A549 (cell line): ENCODE data around the gene BCL2L11. TPM values are rescaled to one million over a fixed set of nuclear protein-coding genes. Genes with fewer than 3 reads are reported as not detected.

ENCODE experiments used
- ATAC-seq, 2 experiments: fragments of 200-7000 bp in 1 of 2; fragments of >200 bp in 1 of 2; cut with Nextera tagmentation in 1 of 2; cut with Tn5 transposase in 1 of 2; 3 replicates each; pipeline versions ENCODE4 v1.8.0 to v1.9.1; 2018 to 2020; ENCODE audit warnings: mild to moderate bottlenecking in 1 of 2, moderate library complexity in 1 of 2
- CTCF ChIA-PET: fragments of 300-600 bp; sonication (Branson Sonifier 250); formaldehyde crosslinking; extraction: SDS; loops from one replicate; lab custom pipeline; 2021; ENCODE audit warnings: antibody characterized with exemption, inconsistent platforms; lab: Yijun Ruan, JAX
- POLR2A ChIA-PET: fragments of 350-600 bp; formaldehyde crosslinking; extraction: SDS; loops from one replicate; lab custom pipeline; 2021; ENCODE audit warnings: antibody characterized with exemption, inconsistent platforms; lab: Yijun Ruan, JAX
- DNase-seq, 2 experiments: peaks; one replicate each; pipeline versions ENCODE4 v3.0.0 to v3.0.0-alpha.2; 2011 to 2016; ENCODE audit warnings: low read depth in 1 of 2, low spot score in 1 of 2
- FAIRE-seq: peaks from 2 replicates; lab custom pipeline; 2011; peaks lifted over from hg19 to GRCh38; lab: Jason Lieb, UNC
- H3K27ac ChIP-seq, 2 experiments: fragments of >200 bp; sonication (Bioruptor Twin); formaldehyde crosslinking; 3 replicates each; pipeline ENCODE4 v1.5.1; 2016 to 2017
- H3K4me1 ChIP-seq: fragments of >200 bp; sonication (Bioruptor Twin); formaldehyde crosslinking; 3 replicates; pipeline ENCODE4 v1.6.1; 2016
- H3K4me2 ChIP-seq: fragments of >200 bp; sonication (Bioruptor Twin); formaldehyde crosslinking; 3 replicates; pipeline ENCODE4 v1.6.1; 2016
- H3K4me3 ChIP-seq: fragments of >200 bp; sonication (Bioruptor Twin); formaldehyde crosslinking; 3 replicates; pipeline ENCODE4 v1.5.1; 2016
- H3K9me3 ChIP-seq: fragments of >200 bp; sonication (Bioruptor Twin); formaldehyde crosslinking; 3 replicates; pipeline ENCODE4 v1.6.1; 2016
- BHLHE40 ChIP-seq: IDR thresholded peaks from 2 replicates; pipeline ENCODE4 v1.6.1; 2012; ENCODE audit warnings: low read depth, low read length, inconsistent platforms
- CBX2 ChIP-seq: fragments of 200-600 bp; sonication (generic); IDR thresholded peaks from 2 replicates; pipeline ENCODE4 v1.6.1; 2016; ENCODE audit warnings: low read depth, mild to moderate bottlenecking, borderline replicate concordance
- CHD2 ChIP-seq: fragments of 150-350 bp; IDR thresholded peaks from 2 replicates; pipeline ENCODE4 v1.6.1; 2014; ENCODE audit warnings: low read length; ENCODE audit not compliant: partially characterized antibody
- EHF ChIP-seq: fragments of 250-450 bp; sonication (Bioruptor Pico); IDR thresholded peaks from 2 replicates; pipeline ENCODE4 v1.5.0; 2020; ENCODE audit warnings: mild to moderate bottlenecking
- ESRRA ChIP-seq: fragments of 150-350 bp; IDR thresholded peaks from 2 replicates; pipeline ENCODE4 v1.6.1; 2014; ENCODE audit warnings: mild to moderate bottlenecking, low read length, borderline replicate concordance
- FOSB ChIP-seq: fragments of 250-450 bp; sonication (Bioruptor Pico); IDR thresholded peaks from 2 replicates; pipeline ENCODE4 v1.5.0; 2020; ENCODE audit warnings: mild to moderate bottlenecking, moderate library complexity
- FOSL2 ChIP-seq, 2 experiments: fragments of 450-650 bp in 1 of 2; fragments of >200 bp in 1 of 2; sonication (Bioruptor Twin) in 1 of 2; formaldehyde crosslinking; IDR thresholded peaks; 2 replicates each; pipeline versions ENCODE4 v1.5.0 to v1.6.1; 2016 to 2020; ENCODE audit warnings: mild to moderate bottlenecking in 1 of 2, moderate library complexity in 1 of 2
- GATA3 ChIP-seq: IDR thresholded peaks from 2 replicates; pipeline ENCODE4 v1.6.1; 2012; ENCODE audit warnings: borderline replicate concordance
- HDAC2 ChIP-seq: fragments of 200-600 bp; sonication (generic); IDR thresholded peaks from 2 replicates; pipeline ENCODE4 v1.6.1; 2016
- HOXA7 ChIP-seq: fragments of 250-450 bp; sonication (Bioruptor Pico); IDR thresholded peaks from 2 replicates; pipeline ENCODE4 v1.5.0; 2020; ENCODE audit warnings: mild to moderate bottlenecking, moderate library complexity
- JUN ChIP-seq, 2 experiments: fragments of >200 bp; sonication (Bioruptor Twin); formaldehyde crosslinking; IDR thresholded peaks; 2 replicates in 1 of 2; 3 replicates in 1 of 2; pipeline ENCODE4 v1.6.1; 2016 to 2017
- JUNB ChIP-seq: fragments of >200 bp; sonication (Bioruptor Twin); formaldehyde crosslinking; IDR thresholded peaks from 2 replicates; pipeline ENCODE4 v1.6.1; 2016
- KDM5A ChIP-seq: fragments of 200-600 bp; sonication (generic); IDR thresholded peaks from 2 replicates; pipeline ENCODE4 v1.6.1; 2016; ENCODE audit warnings: antibody characterized with exemption, mild to moderate bottlenecking
- MAFK ChIP-seq: fragments of 450-650 bp; IDR thresholded peaks from 2 replicates; pipeline ENCODE4 v1.6.1; 2014; ENCODE audit not compliant: partially characterized antibody
- NFE2L2 ChIP-seq: fragments of 150-350 bp; conservative IDR thresholded peaks from 2 replicates; pipeline ENCODE4 v1.6.1; 2014; ENCODE audit warnings: low read length
- NPAS2 ChIP-seq: fragments of 250-450 bp; sonication (Bioruptor Pico); IDR thresholded peaks from 2 replicates; pipeline ENCODE4 v1.8.0; 2022; ENCODE audit warnings: mild to moderate bottlenecking, moderate library complexity, borderline replicate concordance
- NR3C1 ChIP-seq: fragments of >200 bp; sonication (Bioruptor Twin); formaldehyde crosslinking; IDR thresholded peaks from 3 replicates; pipeline ENCODE4 v1.6.1; 2017
- POLR2A ChIP-seq: IDR thresholded peaks from 2 replicates; pipeline ENCODE4 v1.6.1; 2012; ENCODE audit warnings: mild to moderate bottlenecking, low read length
- POLR2AphosphoS2 ChIP-seq: conservative IDR thresholded peaks from 2 replicates; pipeline ENCODE4 v1.6.1; 2012; ENCODE audit warnings: low read length, improper control_type of control experiment, inconsistent platforms
- RAD21 ChIP-seq, 2 experiments: fragments of >200 bp in 1 of 2; sonication (Bioruptor Twin) in 1 of 2; formaldehyde crosslinking in 1 of 2; IDR thresholded peaks in 1 of 2; conservative IDR thresholded peaks in 1 of 2; 2 replicates in 1 of 2; 3 replicates in 1 of 2; pipeline ENCODE4 v1.6.1; 2012 to 2018; ENCODE audit warnings: inconsistent platforms in 1 of 2
- RCOR1 ChIP-seq: fragments of 150-350 bp; IDR thresholded peaks from 2 replicates; pipeline ENCODE4 v1.6.1; 2014; ENCODE audit warnings: antibody characterized with exemption, low read length, low read depth
- SMC3 ChIP-seq: fragments of >200 bp; sonication (Bioruptor Twin); formaldehyde crosslinking; IDR thresholded peaks from 3 replicates; pipeline ENCODE4 v1.6.1; 2018; ENCODE audit warnings: inconsistent platforms
- TFCP2L1 ChIP-seq: fragments of 250-450 bp; sonication (Bioruptor Pico); IDR thresholded peaks from 2 replicates; pipeline ENCODE4 v1.5.0; 2021; ENCODE audit warnings: mild to moderate bottlenecking
- ZSCAN20 ChIP-seq: fragments of 250-450 bp; sonication (Bioruptor Pico); IDR thresholded peaks from 2 replicates; pipeline ENCODE4 v1.8.0; 2022; ENCODE audit warnings: mild to moderate bottlenecking, moderate library complexity
- WGBS: methylation state at CpG from one replicate; pipeline ENCODE4 v1.1.6; 2017; ENCODE audit errors: missing lambda C conversion rate; 5-methylcytosine and 5-hydroxymethylcytosine counted together
- polyA plus RNA-seq, 4 experiments: library from polyadenylated mRNA; depleted of rRNA in 3 of 4; stranded (reverse); fragments of >200 nt; fragmentation: RNase III in 1 of 4; extraction: RNeasy Plus Mini Kit Qiagen cat#74134 plus additional on column Dnase treatment in 1 of 4; gene quantifications; 2 replicates in 3 of 4; 3 replicates in 1 of 4; pipeline ENCODE4 v1.2.3, GENCODE V29; 2011 to 2017
- TF ChIP-seq, protein P1 (sequence below): IDR thresholded peaks from 2 replicates; pipeline ENCODE4 v1.6.1; 2012

BCL2L11 gene
- polyA plus RNA-seq, 2 of the 4 experiments (the other 2 are of a cell fraction), result 7.4 to 14.5 TPM

GRCh38 chr2:111194835-111195621 is 74.3 kb downstream of the BCL2L11 start:
- ChIA-PET CTCF (interaction anchor here (1.1 kb wide), 1 partner anchor 10 kb away, joined by 4 read pairs; no protein-coding TSS in a partner anchor), POLR2A (no interaction called here)
- Histone ChIP-seq H3K4me3 (no peak overlapping the region), H3K4me2 (no peak overlapping the region), H3K27ac (0 out of 6 replicates have a peak overlapping the region, but pooled peaks of 1 of the 2 experiments have one; percentile 16), H3K4me1 (0 out of 3 replicates have a peak, but pooled peaks cover 3% of the 10 kb centered on the region)
- ATAC-seq (peak; percentile 46 to 70; a peak in 4 of 6 replicates), DNase-seq (peak in 1 of 2 experiments; percentile 23), FAIRE-seq (no peak)
- WGBS, result 73% methylated on average over 8 of the region's 8 CpGs
- no peak for TF ChIP-seq ESRRA
- TF ChIP-seq, all 56 proteins: peak for 0
- no peaks in the 10 kb centered on the region for H3K9me3 ChIP-seq

GRCh38 chr2:111196435-111196834 is 75.7 kb downstream of the BCL2L11 start:
- Histone ChIP-seq H3K4me2 (no peak overlapping the region), H3K27ac (no peak overlapping the region), H3K4me1 (0 out of 3 replicates have a peak, but pooled peaks cover 3% of the 10 kb centered on the region)
- FAIRE-seq (no peak), ATAC-seq (no peak)
- 86% methylated on average over 7 of the region's 7 CpGs for WGBS
- CTCF ChIA-PET, result no interaction called here
- POLR2A ChIA-PET, result no interaction called here
- no peak for TF ChIP-seq NPAS2
- no peak for TF ChIP-seq SMC3
- no peak for TF ChIP-seq EHF (CRISPR knock-in tag)
- TF ChIP-seq CBX2, result no peak
- no peak for TF ChIP-seq HOXA7 (CRISPR knock-in tag)
- no peak for TF ChIP-seq POLR2AphosphoS2
- TF ChIP-seq, all 56 proteins: peak for 0
- Histone ChIP-seq H3K4me3 (no peak overlapping the region), H3K9me3 (no peaks in the 10 kb centered on the region)
- DNase-seq, result no peak

GRCh38 chr2:111198701-111199100 is 78.0 kb downstream of the BCL2L11 start:
- WGBS, result 84% methylated on average over 9 of the region's 9 CpGs
- FAIRE-seq, result no peak
- Histone ChIP-seq H3K4me2 (no peak overlapping the region), H3K9me3 (no peaks in the 10 kb centered on the region), H3K4me3 (no peak overlapping the region), H3K27ac (no peak overlapping the region), H3K4me1 (0 out of 3 replicates have a peak, but pooled peaks cover 3% of the 10 kb centered on the region)
- TF ChIP-seq FOSL2 (IDR thresholded peaks at IDR 0.05), result no peak
- no peak for TF ChIP-seq FOSL2 (CRISPR knock-in tag; IDR thresholded peaks at IDR 0.05)
- TF ChIP-seq GATA3, result no peak
- no peak for TF ChIP-seq MAFK
- TF ChIP-seq NFE2L2, result no peak
- TF ChIP-seq JUNB, result no peak
- no peak for TF ChIP-seq JUN (IDR thresholded peaks at IDR 0.05)
- no peak for TF ChIP-seq RAD21 (conservative IDR thresholded peaks at IDR 0.05 in 1 of 2, IDR thresholded peaks at IDR 0.05 in 1 of 2)
- TF ChIP-seq FOSB (CRISPR knock-in tag), result no peak
- no peak for TF ChIP-seq CHD2
- no peak for TF ChIP-seq RCOR1
- TF ChIP-seq POLR2A, result no peak
- no peak for TF ChIP-seq EHF (CRISPR knock-in tag)
- TF ChIP-seq HDAC2, result no peak
- TF ChIP-seq NR3C1, result no peak
- TF ChIP-seq KDM5A, result no peak
- TF ChIP-seq ZSCAN20 (CRISPR knock-in tag), result no peak
- no peak for TF ChIP-seq BHLHE40
- ChIA-PET POLR2A (no interaction called here), CTCF (interaction anchor here (1.0 kb wide), 1 partner anchor 13 kb away, joined by 4 read pairs; no protein-coding TSS in a partner anchor)
- no peak for ATAC-seq
- no peak for DNase-seq

DNA sequence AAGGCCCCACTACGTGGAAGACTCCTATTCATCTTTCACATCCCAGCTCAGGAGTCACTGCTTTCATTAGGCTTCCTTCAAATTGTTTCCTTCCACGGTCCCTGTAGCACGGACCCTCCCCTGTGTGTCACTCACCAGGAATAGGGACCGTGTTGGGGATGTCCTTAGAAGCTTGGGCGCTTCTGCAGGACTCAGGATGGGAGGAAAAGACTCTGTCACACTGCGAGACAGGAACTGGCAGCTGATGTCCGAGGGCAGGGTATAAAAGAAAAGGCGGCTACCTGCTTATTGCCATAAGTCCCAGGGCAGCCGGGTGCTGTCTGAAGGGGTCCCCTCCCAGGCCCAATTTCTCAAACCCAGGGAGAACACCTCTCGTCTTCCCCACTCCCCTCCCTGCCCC is 79.1 kb downstream of the BCL2L11 start:
- no peak for TF ChIP-seq JUNB
- TF ChIP-seq NR3C1, result no peak
- TF ChIP-seq TFCP2L1 (CRISPR knock-in tag), result no peak
- TF ChIP-seq MAFK, result no peak
- TF ChIP-seq, protein P1, sequence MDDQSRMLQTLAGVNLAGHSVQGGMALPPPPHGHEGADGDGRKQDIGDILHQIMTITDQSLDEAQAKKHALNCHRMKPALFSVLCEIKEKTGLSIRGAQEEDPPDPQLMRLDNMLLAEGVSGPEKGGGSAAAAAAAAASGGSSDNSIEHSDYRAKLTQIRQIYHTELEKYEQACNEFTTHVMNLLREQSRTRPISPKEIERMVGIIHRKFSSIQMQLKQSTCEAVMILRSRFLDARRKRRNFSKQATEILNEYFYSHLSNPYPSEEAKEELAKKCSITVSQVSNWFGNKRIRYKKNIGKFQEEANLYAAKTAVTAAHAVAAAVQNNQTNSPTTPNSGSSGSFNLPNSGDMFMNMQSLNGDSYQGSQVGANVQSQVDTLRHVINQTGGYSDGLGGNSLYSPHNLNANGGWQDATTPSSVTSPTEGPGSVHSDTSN, result no peak
- TF ChIP-seq POLR2A, result no peak
- TF ChIP-seq, all 56 proteins: peak for 0
- ChIA-PET CTCF (no interaction called here), POLR2A (interaction anchor here (1.1 kb wide), 1 partner anchor 15 kb away, joined by 3 read pairs; no protein-coding TSS in a partner anchor)
- Histone ChIP-seq H3K4me1 (no peaks in the 10 kb centered on the region), H3K4me2 (no peak overlapping the region), H3K9me3 (no peaks in the 10 kb centered on the region), H3K4me3 (no peak overlapping the region), H3K27ac (no peak overlapping the region)
- no peak for ATAC-seq
- 80% methylated on average over 10 of the region's 10 CpGs for WGBS
- no peak for FAIRE-seq
- no peak for DNase-seq
